ENCODE data around the gene ALG14.

ALG14 gene

GRCh38 chr1:95089650-95090287 is 17.0 kb upstream of the ALG14 start:
- CTCF ChIA-PET, result no interaction called here
- TF ChIP-seq ZNF449 (tag by site-specific recombination; IDR thresholded peaks at IDR 0.05) (no peak), ZNF558 (tag by site-specific recombination; IDR thresholded peaks at IDR 0.05) (no peak), ZNF148 (tag by site-specific recombination; IDR thresholded peaks at IDR 0.05; ENCODE audit: borderline replicate concordance) (no peak), ZNF174 (tag by site-specific recombination; IDR thresholded peaks at IDR 0.05) (no peak), ZNF645 (tag by site-specific recombination; IDR thresholded peaks at IDR 0.05) (no peak), MZF1 (tag by site-specific recombination; IDR thresholded peaks at IDR 0.05; ENCODE audit: borderline replicate concordance) (no peak), ZNF10 (tag by site-specific recombination; IDR thresholded peaks at IDR 0.05) (no peak), ZNF48 (tag by site-specific recombination; IDR thresholded peaks at IDR 0.05) (no peak), ZNF580 (tag by site-specific recombination; IDR thresholded peaks at IDR 0.05) (no peak), ZNF341 (tag by site-specific recombination; IDR thresholded peaks at IDR 0.05; ENCODE audit: low read depth) (no peak), CTCF (tag by site-specific recombination; IDR thresholded peaks at IDR 0.05) (no peak), ZNF600 (tag by site-specific recombination; IDR thresholded peaks at IDR 0.05) (no peak), PRDM2 (tag by site-specific recombination; IDR thresholded peaks at IDR 0.05; ENCODE audit: borderline replicate concordance) (no peak), ZNF473 (tag by site-specific recombination; IDR thresholded peaks at IDR 0.05) (no peak), SETDB1 (IDR thresholded peaks at IDR 0.05; ENCODE audit: insufficient read length, low read length) (no peak), ZNF23 (tag by site-specific recombination; IDR thresholded peaks at IDR 0.05; ENCODE audit: borderline replicate concordance) (no peak), TSHZ1 (tag by site-specific recombination; IDR thresholded peaks at IDR 0.05; ENCODE audit: borderline replicate concordance) (no peak), ZNF530 (tag by site-specific recombination; IDR thresholded peaks at IDR 0.05; ENCODE audit: low read depth) (no peak), ZNF76 (tag by site-specific recombination; IDR thresholded peaks at IDR 0.05; ENCODE audit: borderline replicate concordance, low read depth) (no peak)
- Histone ChIP-seq H3K4me1 (ENCODE audit: control insufficient read depth, insufficient read depth, low read length) (no peaks in the 10 kb centered on the region), H3K4me3 (ENCODE audit: low read depth, low read length) (no peak overlapping the region), H3K36me3 (ENCODE audit: control insufficient read depth in 2 of 2, insufficient read depth in 1 of 2, low read length in 2 of 2) (no peaks in the 10 kb centered on the region), H3K9me3 (ENCODE audit: control insufficient read depth, insufficient read depth, low read depth, low read length) (no peaks in the 10 kb centered on the region), H3K27ac (ENCODE audit: extremely low read depth, low read depth, low read length) (no peak overlapping the region)
- POLR2A ChIA-PET, result interaction anchor here (1.3 kb wide), 1 partner anchor 144 kb away, joined by 3 read pairs; no protein-coding TSS in a partner anchor

Measured in HEK293 (cell line).